Stimulated activated naive B cell treated with anti-CD40 and anti-IgM and Interleukin-4, amounts not matched to agents 10 μg/mL and 1 μg/mL and 100 μg/mL, for 72 hours (primary cell): ENCODE measurements around the gene HSPA14.
"Not testable (repeated sequence)": the region's sequence is repeated elsewhere in the genome, so short reads cannot be mapped to it uniquely, and the experiment has no call there.

Experiments used
- ATAC-seq, 2 donors: fragments of 150-1000 bp; cut with Tn5 transposase; replicated peaks; 2 replicates each; pipeline ENCODE4 v1.10.0; 2021; ENCODE audit warnings: moderate library complexity in 1 of 2
- DNase-seq: peaks from one replicate; pipeline ENCODE4 v3.0.0; 2021
- H3K27ac Mint-ChIP-seq: one replicate; pipeline ENCODE4 v1.8.0; 2022; ENCODE audit warnings: mild to moderate bottlenecking, mixed read lengths
- H3K27me3 Mint-ChIP-seq, 2 donors: one replicate each; pipeline ENCODE4 v1.8.0; 2022; ENCODE audit warnings: mixed read lengths in 2 of 2
- H3K36me3 Mint-ChIP-seq, 2 donors: one replicate each; pipeline ENCODE4 v1.8.0; 2022; ENCODE audit warnings: mixed read lengths in 2 of 2, mild to moderate bottlenecking in 1 of 2
- H3K4me1 Mint-ChIP-seq, 2 donors: one replicate each; pipeline ENCODE4 v1.8.0; 2022; ENCODE audit warnings: mixed read lengths in 2 of 2, mild to moderate bottlenecking in 1 of 2
- H3K4me3 Mint-ChIP-seq, 2 donors: one replicate each; pipeline ENCODE4 v1.8.0; 2022; ENCODE audit warnings: mild to moderate bottlenecking in 2 of 2, mixed read lengths in 2 of 2, moderate library complexity in 1 of 2
- H3K9me3 Mint-ChIP-seq, 2 donors: one replicate each; pipeline ENCODE4 v1.8.0; 2022; ENCODE audit warnings: mixed read lengths in 2 of 2, mild to moderate bottlenecking in 1 of 2

The HSPA14 gene, protein sequence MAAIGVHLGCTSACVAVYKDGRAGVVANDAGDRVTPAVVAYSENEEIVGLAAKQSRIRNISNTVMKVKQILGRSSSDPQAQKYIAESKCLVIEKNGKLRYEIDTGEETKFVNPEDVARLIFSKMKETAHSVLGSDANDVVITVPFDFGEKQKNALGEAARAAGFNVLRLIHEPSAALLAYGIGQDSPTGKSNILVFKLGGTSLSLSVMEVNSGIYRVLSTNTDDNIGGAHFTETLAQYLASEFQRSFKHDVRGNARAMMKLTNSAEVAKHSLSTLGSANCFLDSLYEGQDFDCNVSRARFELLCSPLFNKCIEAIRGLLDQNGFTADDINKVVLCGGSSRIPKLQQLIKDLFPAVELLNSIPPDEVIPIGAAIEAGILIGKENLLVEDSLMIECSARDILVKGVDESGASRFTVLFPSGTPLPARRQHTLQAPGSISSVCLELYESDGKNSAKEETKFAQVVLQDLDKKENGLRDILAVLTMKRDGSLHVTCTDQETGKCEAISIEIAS

DNA sequence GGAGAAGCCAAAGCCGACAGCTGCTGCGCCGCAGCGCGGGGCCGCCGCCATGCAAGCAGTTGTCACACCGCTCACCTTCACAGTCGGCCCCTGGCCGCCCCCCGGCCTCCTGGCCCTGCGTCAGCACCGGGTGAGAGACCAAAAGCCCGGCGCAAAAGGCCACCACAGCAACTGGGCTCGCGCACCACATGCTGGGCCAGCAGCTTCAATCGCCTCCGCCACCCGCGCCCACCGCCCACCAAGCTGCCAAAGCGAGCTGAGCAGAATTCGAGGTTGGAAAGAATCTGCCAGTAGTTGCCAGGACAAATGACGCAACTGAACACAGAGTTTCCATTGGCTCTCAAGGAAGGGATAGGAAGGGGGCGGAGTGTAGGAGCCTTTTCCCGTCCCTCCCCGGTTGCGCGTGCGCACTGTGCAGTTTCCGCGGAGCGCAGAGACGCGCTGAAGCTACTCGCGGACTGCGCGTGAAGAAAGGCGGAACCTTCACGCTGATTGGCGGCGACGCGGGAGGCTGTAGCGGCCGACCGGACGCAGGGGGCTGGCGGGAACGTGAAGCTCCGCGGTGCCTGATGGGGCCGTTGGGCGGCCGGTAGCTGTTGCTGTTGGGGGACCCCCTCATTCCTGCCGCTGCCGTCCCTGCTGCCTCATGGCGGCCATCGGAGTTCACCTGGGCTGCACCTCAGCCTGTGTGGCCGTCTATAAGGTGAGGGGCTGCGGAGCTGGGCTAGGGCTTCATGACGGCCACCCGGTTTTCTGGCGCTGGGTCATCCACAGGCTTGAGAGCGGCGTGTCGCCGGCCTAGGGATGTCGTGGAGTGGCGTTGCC, at the start of gene HSPA14, which contains the start of the genes CDNF and MSANTD7:
Gene HSPA14, plus strand, starts transcription at position 550 of the 825 bp plus-strand sequence. Its CDS starts 97 bp downstream, at position 647.
Gene CDNF, minus strand, starts transcription at position 281 of the 825 bp plus-strand sequence. Its CDS starts 91 bp downstream, at position 190.
Gene MSANTD7, plus strand, starts transcription at position 550 of the 825 bp plus-strand sequence. CDS start 3,979 bp downstream, outside the sequence.
- peak; percentile 99 for DNase-seq
- ATAC-seq = peak; percentile 93 to 94
- Mint-ChIP-seq H3K4me1 (peaks cover 9 to 17% of the 10 kb centered on the region in 2 donors), H3K9me3 (no peaks in the 10 kb centered on the region), H3K27me3 (no peaks in the 10 kb centered on the region), H3K27ac (peak within 1 kb of the TSS; percentile 99), H3K4me3 (peak within 1 kb of the TSS; percentile 97), H3K36me3 (peaks cover 18 to 34% of the 10 kb centered on the region in 2 donors)

DNA sequence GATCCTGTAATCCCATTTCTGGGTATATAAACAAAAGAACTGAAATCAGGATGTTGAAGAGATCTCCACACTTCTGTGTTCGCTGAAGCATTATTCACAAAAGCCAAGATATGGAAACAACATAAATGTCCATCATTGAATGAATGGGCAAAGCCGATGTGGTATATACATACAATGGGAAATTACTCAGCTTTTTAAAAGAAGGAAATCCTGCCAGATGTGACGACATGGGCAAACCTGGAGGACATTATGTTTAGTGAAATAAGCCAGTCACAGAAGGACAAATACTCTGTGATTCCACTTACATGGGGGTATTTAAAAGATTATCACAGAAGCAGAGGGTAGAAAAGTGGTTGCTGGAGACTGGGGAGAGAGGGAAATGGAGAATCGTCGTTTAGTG, 39.5 kb upstream of the HSPA14 start:
- peak in 1 of 2 donors; percentile 42 for ATAC-seq
- no peaks in the 10 kb centered on the region for H3K36me3 Mint-ChIP-seq
- DNase-seq = no peak
- H3K4me3 Mint-ChIP-seq = no peak overlapping the region
- H3K9me3 Mint-ChIP-seq = no peaks in the 10 kb centered on the region
- H3K4me1 Mint-ChIP-seq = peaks cover 22 to 34% of the 10 kb centered on the region in 2 donors
- H3K27me3 Mint-ChIP-seq = no peaks in the 10 kb centered on the region
- no peak overlapping the region for H3K27ac Mint-ChIP-seq

DNA sequence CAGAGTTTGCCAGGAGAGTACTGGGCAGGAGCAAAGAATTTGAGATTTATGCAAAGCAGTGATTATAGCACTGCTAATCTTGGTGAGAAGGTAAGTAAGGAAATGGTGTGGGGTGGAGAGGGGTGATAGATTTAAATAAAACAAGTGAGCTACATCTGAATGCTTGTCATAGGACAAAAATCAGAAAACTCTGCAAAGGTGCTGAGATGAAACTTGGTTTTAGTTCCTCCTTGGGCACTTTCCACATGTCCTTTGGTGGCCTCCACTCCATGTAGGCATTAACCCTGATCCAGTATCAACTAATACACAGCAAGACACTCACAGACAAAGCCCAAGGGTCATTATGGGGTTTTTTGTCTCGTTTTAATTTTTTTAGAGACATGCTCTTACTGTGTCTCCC, 37.7 kb upstream of the HSPA14 start:
- no peak overlapping the region for H3K4me3 Mint-ChIP-seq
- no peaks in the 10 kb centered on the region for H3K9me3 Mint-ChIP-seq
- DNase-seq = no peak
- no peaks in the 10 kb centered on the region for H3K27me3 Mint-ChIP-seq
- H3K4me1 Mint-ChIP-seq = peaks cover 22 to 34% of the 10 kb centered on the region in 2 donors
- H3K36me3 Mint-ChIP-seq = no peaks in the 10 kb centered on the region
- ATAC-seq = peak; percentile 66 to 73
- no peak overlapping the region for H3K27ac Mint-ChIP-seq

DNA sequence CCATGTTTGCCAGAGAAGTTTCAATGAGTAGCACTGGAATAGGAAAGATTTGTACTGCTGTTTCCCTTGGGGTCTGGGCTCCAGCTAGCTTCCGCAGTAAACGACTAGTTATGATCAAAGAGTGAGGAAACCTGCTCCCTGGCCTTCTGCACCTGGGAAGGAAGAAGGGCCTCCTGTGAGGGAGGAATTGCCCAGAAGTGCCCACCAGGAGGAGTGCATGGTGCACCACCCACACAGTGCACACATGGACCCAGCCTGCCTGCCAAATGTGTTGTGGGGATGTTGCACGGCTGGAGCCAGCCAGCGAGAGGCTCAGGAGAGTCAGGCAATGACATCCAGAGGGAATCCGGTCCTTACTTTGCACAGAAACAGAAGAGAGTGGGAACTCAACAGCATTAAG, 36.4 kb upstream of the HSPA14 start:
- ATAC-seq (no peak), DNase-seq (no peak)
- H3K27me3 Mint-ChIP-seq = no peaks in the 10 kb centered on the region
- H3K4me3 Mint-ChIP-seq = no peak overlapping the region
- H3K27ac Mint-ChIP-seq = no peak overlapping the region
- no peaks in the 10 kb centered on the region for H3K36me3 Mint-ChIP-seq
- peaks cover 22 to 34% of the 10 kb centered on the region in 2 donors for H3K4me1 Mint-ChIP-seq
- no peaks in the 10 kb centered on the region for H3K9me3 Mint-ChIP-seq

DNA sequence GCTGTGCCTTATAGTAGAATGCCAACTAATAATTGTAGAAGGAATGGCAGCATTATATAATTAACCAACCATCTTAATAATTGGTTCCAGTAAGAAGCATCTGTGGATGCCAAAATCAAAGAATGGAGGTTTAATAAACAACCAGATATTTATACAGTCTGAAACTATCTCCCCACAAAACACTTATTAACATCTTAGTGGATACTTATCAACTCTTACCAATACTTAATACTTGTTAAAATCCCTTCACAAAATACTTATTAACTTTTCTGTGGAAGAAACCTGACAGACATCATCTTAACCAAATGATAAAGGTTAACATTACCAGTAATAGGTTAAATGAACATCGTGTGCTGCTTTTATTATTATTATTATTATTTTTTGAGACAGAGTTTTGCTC, 34.3 kb upstream of the HSPA14 start:
- ATAC-seq (no peak), DNase-seq (no peak)
- Mint-ChIP-seq H3K36me3 (no peaks in the 10 kb centered on the region), H3K27me3 (no peaks in the 10 kb centered on the region), H3K27ac (no peak overlapping the region), H3K4me3 (no peak overlapping the region), H3K4me1 (peaks cover 14 to 19% of the 10 kb centered on the region in 2 donors), H3K9me3 (no peaks in the 10 kb centered on the region)

DNA sequence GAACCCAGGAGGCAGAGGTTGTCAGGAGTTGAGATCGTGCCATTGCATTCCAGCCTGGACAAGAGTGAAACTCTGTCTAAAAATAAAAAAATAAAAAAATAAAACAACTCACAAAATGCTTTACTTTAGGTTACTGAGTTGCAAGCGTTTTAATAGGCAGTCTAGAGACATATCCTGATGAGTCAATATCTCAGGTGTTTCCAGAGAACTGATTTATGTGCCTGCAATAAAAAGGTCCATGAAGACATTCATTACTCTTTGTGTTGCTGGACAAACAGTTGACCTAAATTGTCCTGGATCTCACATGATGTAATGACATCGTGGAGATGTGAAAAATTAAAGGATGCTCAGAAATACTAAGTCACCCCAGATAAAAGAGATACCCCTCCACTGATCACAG, 31.8 kb upstream of the HSPA14 start:
- H3K4me3 Mint-ChIP-seq = no peak overlapping the region
- no peaks in the 10 kb centered on the region for H3K9me3 Mint-ChIP-seq
- H3K27me3 Mint-ChIP-seq = no peaks in the 10 kb centered on the region
- no peaks in the 10 kb centered on the region for H3K36me3 Mint-ChIP-seq
- H3K27ac Mint-ChIP-seq = no peak overlapping the region
- peaks cover 5 to 13% of the 10 kb centered on the region in 2 donors for H3K4me1 Mint-ChIP-seq
- DNase-seq (no peak), ATAC-seq (no peak)

DNA sequence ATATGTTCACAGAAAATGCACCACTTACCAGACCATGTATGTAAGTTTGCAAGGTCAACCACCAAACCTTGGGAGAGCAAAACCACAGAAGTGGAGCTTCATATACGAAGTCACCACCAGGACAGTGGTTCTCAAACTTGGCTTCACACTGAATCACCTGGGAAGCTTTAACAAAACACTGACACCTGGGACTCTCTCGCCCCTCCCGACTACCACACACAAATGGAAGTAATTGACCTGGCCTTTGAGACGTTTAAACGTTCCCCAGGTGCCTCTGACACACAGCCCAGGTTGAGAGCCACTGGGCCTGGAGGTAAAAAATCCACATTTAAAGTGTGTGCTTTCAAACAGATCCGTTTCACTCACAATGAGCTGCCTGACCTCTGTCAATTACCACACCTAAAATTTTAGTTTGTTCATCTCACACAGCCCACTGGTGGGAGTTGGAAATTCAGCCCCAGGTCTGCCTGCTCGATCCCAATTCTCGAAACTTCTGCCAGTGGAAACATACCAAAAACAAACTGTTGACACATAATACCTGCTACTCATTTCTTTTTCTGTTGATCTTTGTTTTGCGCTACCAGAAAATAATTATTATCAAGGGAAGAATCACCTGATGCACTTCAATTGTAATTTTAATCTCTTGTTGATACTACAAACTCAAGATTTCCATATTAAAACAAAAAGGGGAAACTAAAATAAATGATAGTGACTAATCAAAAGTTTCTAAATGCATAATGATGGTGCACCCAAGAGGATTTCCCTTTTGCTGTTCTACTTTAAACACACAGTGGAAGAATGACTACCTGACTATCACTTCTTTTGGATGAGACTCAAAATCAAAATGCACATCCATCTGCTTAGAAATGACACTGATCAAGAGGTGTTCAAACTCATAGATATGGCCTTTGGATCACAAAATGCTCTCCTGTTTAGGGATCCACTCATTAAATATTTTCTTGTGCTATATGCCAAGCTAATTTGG, 26.8 kb upstream of the HSPA14 start:
- H3K27me3 Mint-ChIP-seq = no peaks in the 10 kb centered on the region
- peaks cover 0 to 3% of the 10 kb centered on the region in 2 donors for H3K9me3 Mint-ChIP-seq
- H3K4me1 Mint-ChIP-seq = peaks cover 6 to 24% of the 10 kb centered on the region in 2 donors
- no peak overlapping the region for H3K27ac Mint-ChIP-seq
- DNase-seq = no peak
- ATAC-seq = peak in 1 of 2 donors; percentile 45
- H3K4me3 Mint-ChIP-seq = no peak overlapping the region
- H3K36me3 Mint-ChIP-seq = no peaks in the 10 kb centered on the region

DNA sequence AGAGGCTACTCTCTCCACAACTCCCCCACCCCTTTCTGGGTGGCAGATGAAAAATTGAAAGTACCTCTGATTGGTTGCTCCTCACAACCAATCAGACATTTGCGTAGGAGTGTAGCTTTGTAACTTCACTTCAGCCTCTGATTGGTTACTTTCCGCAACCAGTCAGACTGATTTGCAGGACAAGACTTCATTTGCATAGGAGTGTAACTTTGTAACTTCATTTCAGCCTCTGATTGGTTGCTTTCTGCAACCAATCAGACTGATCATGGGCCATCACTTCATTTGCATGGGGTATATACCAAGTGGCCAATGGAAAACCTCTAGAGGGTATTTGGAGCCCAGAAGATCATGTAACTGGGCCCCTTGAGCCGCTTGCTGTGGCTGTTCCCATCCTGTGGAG, 25.8 kb upstream of the HSPA14 start:
- no peak overlapping the region for H3K4me3 Mint-ChIP-seq
- H3K9me3 Mint-ChIP-seq = peaks cover 0 to 3% of the 10 kb centered on the region in 2 donors
- peaks cover 6 to 24% of the 10 kb centered on the region in 2 donors for H3K4me1 Mint-ChIP-seq
- DNase-seq (no peak), ATAC-seq (no peak)
- no peaks in the 10 kb centered on the region for H3K36me3 Mint-ChIP-seq
- H3K27ac Mint-ChIP-seq = no peak overlapping the region
- no peaks in the 10 kb centered on the region for H3K27me3 Mint-ChIP-seq

DNA sequence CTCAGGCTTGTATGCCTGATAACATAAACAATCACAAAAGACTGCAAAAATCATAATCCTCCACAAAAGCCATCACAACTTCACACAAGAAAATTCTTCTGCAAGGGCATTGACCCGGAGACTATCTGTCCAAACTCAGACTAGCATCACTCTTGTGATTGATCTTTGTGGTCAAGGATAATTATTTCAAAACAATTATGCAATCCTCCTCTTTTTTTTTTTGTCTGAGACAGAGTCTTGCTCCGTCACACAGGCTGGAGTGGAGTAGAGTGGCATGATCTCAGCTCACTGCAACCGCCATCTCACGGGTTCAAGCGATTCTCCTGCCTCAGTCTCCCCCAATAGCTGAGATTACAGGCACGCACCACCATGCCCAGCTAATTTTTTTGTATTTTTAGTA, 22.4 kb upstream of the HSPA14 start:
- no peak overlapping the region for H3K27ac Mint-ChIP-seq
- no peaks in the 10 kb centered on the region for H3K27me3 Mint-ChIP-seq
- no peak for ATAC-seq
- H3K4me3 Mint-ChIP-seq = no peak overlapping the region
- H3K36me3 Mint-ChIP-seq = no peaks in the 10 kb centered on the region
- peaks cover 5 to 18% of the 10 kb centered on the region in 2 donors for H3K4me1 Mint-ChIP-seq
- H3K9me3 Mint-ChIP-seq = peaks cover 0 to 3% of the 10 kb centered on the region in 2 donors
- DNase-seq = no peak

DNA sequence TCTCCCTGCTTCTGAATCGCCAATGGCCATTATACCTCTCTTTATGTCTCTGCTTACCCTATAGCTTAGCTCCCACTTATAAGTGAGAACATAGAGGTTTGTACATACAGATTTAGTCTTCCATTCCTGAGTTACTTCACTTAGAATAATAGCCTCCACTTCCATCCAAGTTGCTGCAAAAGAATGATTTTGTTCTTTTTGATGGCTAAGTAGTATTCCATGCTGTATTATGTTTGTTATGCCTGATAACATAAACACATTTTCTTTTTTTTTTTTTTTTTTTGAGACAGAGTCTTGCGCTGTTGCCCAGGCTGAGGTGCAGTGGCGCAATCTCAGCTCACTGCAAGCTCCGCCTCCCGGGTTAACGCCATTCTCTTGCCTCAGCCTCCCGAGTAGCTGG, 21.4 kb upstream of the HSPA14 start:
- not testable (repeated sequence) for H3K27me3 Mint-ChIP-seq, ATAC-seq, H3K9me3 Mint-ChIP-seq, H3K36me3 Mint-ChIP-seq, H3K27ac Mint-ChIP-seq, H3K4me3 Mint-ChIP-seq, DNase-seq
- peaks cover 4 to 13% of the 10 kb centered on the region in 2 donors for H3K4me1 Mint-ChIP-seq

DNA sequence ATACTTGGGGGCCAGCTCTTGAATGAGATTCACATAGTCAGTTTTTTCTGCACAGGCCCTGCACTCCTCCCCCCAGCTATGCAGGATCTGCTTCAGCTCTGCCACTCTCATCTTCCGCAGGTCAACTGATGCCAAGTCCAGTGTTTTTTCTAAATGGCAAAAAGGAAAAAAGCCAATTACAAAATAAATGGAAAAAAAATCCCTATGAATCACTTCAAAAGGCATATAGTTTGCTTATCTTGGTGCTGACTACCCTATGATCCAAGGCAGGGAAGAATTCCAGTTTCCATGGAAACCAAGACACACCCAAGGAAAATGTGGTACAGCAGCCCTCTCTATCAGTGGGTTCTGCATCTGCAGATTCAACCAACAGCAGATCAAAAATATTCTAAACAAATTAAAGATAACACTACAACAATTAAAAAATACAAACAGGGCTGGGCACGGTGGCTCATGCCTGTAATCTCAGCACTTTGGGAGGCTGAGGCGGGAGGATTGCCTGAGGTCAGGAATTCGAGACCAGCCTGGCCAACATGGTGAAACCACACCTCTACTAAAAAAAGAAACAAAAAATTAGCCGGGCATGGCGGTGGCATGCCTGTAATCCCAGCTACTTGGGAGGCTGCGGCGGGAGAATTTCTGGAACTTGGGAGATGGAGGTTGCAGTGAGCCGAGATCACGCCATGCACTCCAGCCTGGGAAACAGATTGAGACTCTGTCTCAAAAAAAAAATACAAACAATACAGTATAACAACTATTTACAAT, 17.9 kb upstream of the HSPA14 start:
- DNase-seq = no peak
- ATAC-seq = no peak
- H3K4me1 Mint-ChIP-seq = peaks cover 7 to 14% of the 10 kb centered on the region in 2 donors

DNA sequence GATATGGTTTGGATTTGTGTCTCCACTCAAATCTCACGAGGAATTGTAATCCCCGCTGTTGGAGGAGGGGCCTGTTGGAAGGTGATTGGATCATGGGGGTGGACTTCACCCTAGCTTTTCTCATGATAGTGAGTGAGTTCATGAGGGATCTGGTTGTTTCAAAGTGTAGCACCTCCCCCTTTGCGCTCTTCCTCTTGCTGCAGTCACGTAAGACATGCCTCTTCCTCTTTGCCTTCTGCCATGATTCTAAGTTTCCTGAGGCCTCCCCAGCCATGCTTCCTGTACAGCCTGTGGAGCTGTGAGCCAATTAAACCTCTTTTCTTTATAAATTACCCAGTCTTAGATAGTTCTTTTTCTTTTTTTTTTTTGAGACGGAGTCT, 17.3 kb upstream of the HSPA14 start:
- DNase-seq (no peak), ATAC-seq (no peak)
- peak overlapping the region; percentile 34 for H3K27ac Mint-ChIP-seq
- H3K27me3 Mint-ChIP-seq = no peaks in the 10 kb centered on the region
- H3K36me3 Mint-ChIP-seq = no peaks in the 10 kb centered on the region
- H3K4me3 Mint-ChIP-seq = no peak overlapping the region
- no peaks in the 10 kb centered on the region for H3K9me3 Mint-ChIP-seq
- H3K4me1 Mint-ChIP-seq = peaks cover 10 to 17% of the 10 kb centered on the region in 2 donors

More for the DNA sequence above, 17.9 kb upstream of the HSPA14 start:
- no peak overlapping the region for H3K4me3 Mint-ChIP-seq
- no peaks in the 10 kb centered on the region for H3K27me3 Mint-ChIP-seq
- no peaks in the 10 kb centered on the region for H3K9me3 Mint-ChIP-seq
- no peaks in the 10 kb centered on the region for H3K36me3 Mint-ChIP-seq
- peak overlapping the region; percentile 34 for H3K27ac Mint-ChIP-seq
